ENCODE data around the gene TDRD3. TPM values are rescaled to one million over a fixed set of nuclear protein-coding genes. Genes with fewer than 3 reads are reported as not detected.

The TDRD3 gene
- total and polyA plus RNA-seq, 2 donors (not counting 1 experiment from before 2014, with no cell fraction given), result 10.5 to 18.8 TPM

DNA sequence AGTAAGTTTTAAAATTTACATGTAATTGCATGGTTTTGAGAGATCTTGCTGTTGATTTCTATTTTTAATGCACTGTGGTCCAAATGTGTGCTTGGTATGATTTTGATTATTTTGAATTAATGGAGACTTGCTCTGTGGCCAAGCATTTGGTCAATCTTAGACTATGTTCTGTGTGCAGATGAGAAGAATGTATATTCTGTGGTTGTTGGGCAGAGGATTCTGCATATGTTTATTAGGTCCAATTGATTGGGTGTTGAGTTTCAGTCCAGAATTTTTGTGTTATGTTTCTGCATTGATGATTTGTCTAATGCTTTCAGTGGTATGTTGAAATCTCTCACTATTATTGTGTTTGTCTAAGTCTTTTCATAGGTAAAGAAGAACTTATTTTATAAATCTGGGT, 82.3 kb downstream of the TDRD3 start:
- Histone ChIP-seq H3K4me3 (replicated peaks in 1 of 4; ENCODE audit: control extremely low read depth in 1 of 4, insufficient read depth in 1 of 4, low read depth in 3 of 4, low read length in 4 of 4) (no peak overlapping the region), H3K4me1 (ENCODE audit: control insufficient read depth, extremely low read depth, insufficient read depth, low read length) (no peaks in the 10 kb centered on the region), H3K27me3 (ENCODE audit: control insufficient read depth, insufficient read depth, low read length) (no peaks in the 10 kb centered on the region), H2AFZ (ENCODE audit: low read length) (no peak overlapping the region), H3K9me3 (ENCODE audit: control insufficient read depth, insufficient read depth, low read depth, low read length) (no peaks in the 10 kb centered on the region), H3K4me2 (ENCODE audit: extremely low read depth, insufficient read depth, low read length) (no peak overlapping the region), H3K36me3 (ENCODE audit: control insufficient read depth, insufficient read depth, low read length) (no peaks in the 10 kb centered on the region), H3K9ac (ENCODE audit: insufficient read depth, low read length) (no peak overlapping the region), H3K79me2 (ENCODE audit: control insufficient read depth, insufficient read depth, low read length) (no peaks in the 10 kb centered on the region), H3K27ac (ENCODE audit: insufficient read depth, low read length) (no peak overlapping the region), H4K20me1 (ENCODE audit: control insufficient read depth, extremely low read depth, insufficient read depth, low read length) (no peaks in the 10 kb centered on the region)
- DNase-seq (ENCODE audit: low read depth in 2 of 2), result no peak
- TF ChIP-seq EZH2 (IDR thresholded peaks at IDR 0.05; ENCODE audit: low read length, missing control alignments) (no peak), CTCF (conservative IDR thresholded peaks at IDR 0.05 in 1 of 2, IDR thresholded peaks at IDR 0.05 in 1 of 2; ENCODE audit: low read depth in 1 of 2, low read length in 2 of 2) (no peak)

GRCh38 chr13:60482012-60482411, 85.0 kb downstream of the TDRD3 start:
- Histone ChIP-seq H3K4me2 (ENCODE audit: extremely low read depth, insufficient read depth, low read length) (no peak overlapping the region), H3K27me3 (ENCODE audit: control insufficient read depth, insufficient read depth, low read length) (no peaks in the 10 kb centered on the region), H3K27ac (ENCODE audit: insufficient read depth, low read length) (no peak overlapping the region), H3K9me3 (ENCODE audit: control insufficient read depth, insufficient read depth, low read depth, low read length) (no peaks in the 10 kb centered on the region), H3K79me2 (ENCODE audit: control insufficient read depth, insufficient read depth, low read length) (no peaks in the 10 kb centered on the region), H3K4me1 (ENCODE audit: control insufficient read depth, extremely low read depth, insufficient read depth, low read length) (no peaks in the 10 kb centered on the region), H2AFZ (ENCODE audit: low read length) (no peak overlapping the region), H3K9ac (ENCODE audit: insufficient read depth, low read length) (no peak overlapping the region), H4K20me1 (ENCODE audit: control insufficient read depth, extremely low read depth, insufficient read depth, low read length) (no peaks in the 10 kb centered on the region), H3K4me3 (replicated peaks in 1 of 4; ENCODE audit: control extremely low read depth in 1 of 4, insufficient read depth in 1 of 4, low read depth in 3 of 4, low read length in 4 of 4) (no peak overlapping the region), H3K36me3 (ENCODE audit: control insufficient read depth, insufficient read depth, low read length) (no peaks in the 10 kb centered on the region)
- TF ChIP-seq CTCF (conservative IDR thresholded peaks at IDR 0.05 in 1 of 2, IDR thresholded peaks at IDR 0.05 in 1 of 2; ENCODE audit: low read depth in 1 of 2, low read length in 2 of 2) (no peak), EZH2 (IDR thresholded peaks at IDR 0.05; ENCODE audit: low read length, missing control alignments) (no peak)
- DNase-seq (ENCODE audit: low read depth in 2 of 2), result peak in 1 of 2 donors; percentile 31

DNA sequence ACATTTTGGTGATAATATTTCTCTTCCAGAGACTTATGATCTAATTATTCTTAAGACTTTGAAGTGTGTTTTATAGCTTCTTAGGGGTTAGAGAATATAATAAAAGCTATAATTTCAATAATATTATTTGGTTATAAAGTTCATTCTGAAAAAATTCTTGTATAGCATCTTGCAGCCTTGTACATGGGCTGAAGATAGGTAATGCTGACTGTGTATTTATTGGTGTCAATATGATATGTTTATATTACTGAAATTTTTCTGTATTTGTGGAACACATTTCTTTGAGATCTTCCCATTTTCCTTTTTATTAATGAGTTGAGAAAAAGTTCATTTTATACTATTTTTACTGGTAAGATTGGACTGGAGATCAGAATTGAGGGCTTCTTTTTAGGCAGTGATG, 87.8 kb downstream of the TDRD3 start:
- Histone ChIP-seq H3K9me3 (ENCODE audit: control insufficient read depth, insufficient read depth, low read depth, low read length) (no peaks in the 10 kb centered on the region), H3K79me2 (ENCODE audit: control insufficient read depth, insufficient read depth, low read length) (no peaks in the 10 kb centered on the region), H3K4me2 (ENCODE audit: extremely low read depth, insufficient read depth, low read length) (no peak overlapping the region), H3K27me3 (ENCODE audit: control insufficient read depth, insufficient read depth, low read length) (no peaks in the 10 kb centered on the region), H3K4me3 (replicated peaks in 1 of 4; ENCODE audit: control extremely low read depth in 1 of 4, insufficient read depth in 1 of 4, low read depth in 3 of 4, low read length in 4 of 4) (no peak overlapping the region), H4K20me1 (ENCODE audit: control insufficient read depth, extremely low read depth, insufficient read depth, low read length) (no peaks in the 10 kb centered on the region), H3K9ac (ENCODE audit: insufficient read depth, low read length) (no peak overlapping the region), H3K36me3 (ENCODE audit: control insufficient read depth, insufficient read depth, low read length) (no peaks in the 10 kb centered on the region), H3K27ac (ENCODE audit: insufficient read depth, low read length) (no peak overlapping the region), H2AFZ (ENCODE audit: low read length) (no peak overlapping the region), H3K4me1 (ENCODE audit: control insufficient read depth, extremely low read depth, insufficient read depth, low read length) (no peaks in the 10 kb centered on the region)
- TF ChIP-seq CTCF (conservative IDR thresholded peaks at IDR 0.05 in 1 of 2, IDR thresholded peaks at IDR 0.05 in 1 of 2; ENCODE audit: low read depth in 1 of 2, low read length in 2 of 2) (no peak), EZH2 (IDR thresholded peaks at IDR 0.05; ENCODE audit: low read length, missing control alignments) (no peak)
- DNase-seq (ENCODE audit: low read depth in 2 of 2), result no peak

All from fibroblast of lung (primary cell).